HTR-8/SVneo (cell line): Measurements from ENCODE around the gene ABLIM1.

Experiments
- DNase-seq: peaks from one replicate; pipeline ENCODE4 v3.0.0; 2011; ENCODE audit warnings: low spot score, mixed read lengths; ENCODE audit not compliant: insufficient read length
- FAIRE-seq: peaks from 2 replicates; lab custom pipeline; 2011; peaks lifted over from hg19 to GRCh38; lab: Jason Lieb, UNC

ABLIM1 gene

GRCh38 chr10:114626841-114627240 is 31.2 kb downstream of the ABLIM1 start:
- DNase-seq: no peak
- FAIRE-seq: no peak

DNA sequence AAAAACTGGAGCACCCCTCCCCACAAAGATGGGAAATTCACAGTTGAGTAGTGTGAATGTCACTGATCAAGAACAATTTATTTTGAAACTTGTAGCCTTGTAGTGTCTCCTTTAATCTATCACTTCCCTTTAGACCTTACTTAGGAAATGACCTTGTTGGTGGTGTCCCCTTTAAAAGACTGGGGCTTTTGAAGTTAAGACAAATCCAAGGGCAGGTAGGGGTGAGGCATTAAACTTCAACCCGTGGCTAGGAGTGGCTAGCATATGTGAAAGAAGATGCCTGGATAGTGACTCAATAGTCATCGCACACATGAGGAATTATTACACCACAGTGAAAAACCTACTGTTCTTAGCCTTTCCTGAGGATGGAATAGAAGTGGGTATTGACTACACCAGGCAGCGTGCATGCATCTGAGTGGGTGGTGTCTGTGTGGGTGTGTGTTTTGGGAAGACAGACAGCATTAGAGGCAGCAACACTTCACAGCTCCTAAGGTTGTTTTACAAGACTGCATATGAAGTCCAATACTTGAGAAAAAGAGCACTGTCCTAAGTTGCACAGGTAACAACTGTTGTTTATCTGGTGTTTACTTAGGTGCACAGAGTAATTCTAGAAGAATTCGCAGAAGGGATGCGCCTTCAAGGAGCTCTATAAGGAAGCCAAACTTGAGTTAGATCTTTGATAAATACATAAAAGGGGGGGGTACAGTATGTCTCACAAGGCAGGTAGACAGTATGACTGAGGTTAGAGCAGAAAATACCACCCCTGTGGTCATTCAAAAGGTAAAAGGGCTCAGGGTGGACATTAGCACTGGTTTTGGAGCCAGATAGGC is 32.9 kb downstream of the ABLIM1 start:
- FAIRE-seq (no peak), DNase-seq (no peak)

- DNase-seq (no peak), FAIRE-seq (no peak)
Measured at GRCh38 chr10:114624422-114624821, 33.7 kb downstream of the ABLIM1 start.

DNA sequence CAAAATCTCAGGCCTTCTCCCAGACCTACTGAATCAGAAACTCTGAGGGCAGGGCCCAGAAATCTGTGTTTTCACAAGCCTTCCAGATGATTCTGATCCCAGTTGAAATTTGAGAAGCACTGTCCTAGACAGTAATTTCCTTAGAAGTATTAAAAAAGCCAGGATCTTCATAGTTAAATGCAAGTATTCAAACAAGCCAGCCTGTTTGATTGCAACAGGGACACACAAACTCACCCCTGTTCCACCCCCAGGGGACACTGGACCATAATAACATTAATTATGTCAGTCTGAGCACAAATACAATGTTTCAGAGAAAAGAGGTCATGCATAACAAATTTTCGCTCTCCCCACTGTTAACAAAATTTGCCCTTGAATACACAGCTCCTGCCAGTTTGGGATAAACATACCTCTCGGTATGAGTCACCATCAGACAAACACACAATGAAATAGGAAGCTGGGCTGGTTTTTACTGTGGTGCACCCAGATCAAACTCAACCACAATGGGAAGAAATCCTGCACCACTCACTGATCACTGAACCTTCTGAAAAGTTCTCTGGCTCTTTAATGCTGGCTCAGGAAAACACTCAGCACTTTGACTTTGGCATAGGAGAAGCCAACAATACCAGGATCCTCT is 34.3 kb downstream of the ABLIM1 start:
- DNase-seq: peak; percentile 51
- no peak for FAIRE-seq

DNA sequence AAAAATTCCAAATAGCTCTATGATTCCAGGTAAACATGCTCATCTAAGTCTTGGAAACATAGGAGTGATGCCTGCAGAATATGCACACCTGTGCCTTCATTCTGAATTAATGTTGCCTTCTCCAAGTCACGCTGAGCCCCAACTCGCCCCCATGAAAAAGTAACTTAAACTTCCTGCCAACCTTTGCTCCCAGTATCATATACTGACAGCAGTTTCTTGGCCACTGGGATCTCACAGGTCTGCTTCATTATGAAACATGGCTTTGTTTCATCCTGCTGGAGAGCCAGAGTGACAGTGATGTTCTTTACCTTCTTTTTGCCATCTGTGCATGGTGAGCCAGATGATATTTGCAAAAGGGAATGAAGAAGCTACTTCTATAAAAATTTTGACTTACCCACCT is 34.9 kb downstream of the ABLIM1 start:
- DNase-seq (no peak), FAIRE-seq (no peak)

DNA sequence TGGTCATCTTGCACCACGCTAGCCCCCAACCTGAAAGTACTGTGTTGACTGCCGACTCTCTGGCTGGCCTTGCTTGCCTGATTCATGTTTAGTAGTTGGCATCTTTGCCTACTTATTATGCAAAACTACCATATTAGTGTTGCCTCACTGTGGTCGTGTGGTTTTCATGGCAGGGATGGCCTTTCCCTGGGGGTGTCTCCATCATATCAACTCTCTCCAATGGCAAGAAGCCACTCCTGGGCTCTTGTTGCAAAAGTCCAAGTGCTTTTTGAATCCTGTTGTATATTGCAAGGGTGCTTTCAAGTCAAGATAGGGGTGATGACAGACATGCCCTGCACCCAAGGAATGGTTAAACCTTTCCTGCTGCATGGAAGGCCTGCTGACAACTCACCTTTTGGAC is 39.4 kb downstream of the ABLIM1 start:
- FAIRE-seq (no peak), DNase-seq (no peak)

DNA sequence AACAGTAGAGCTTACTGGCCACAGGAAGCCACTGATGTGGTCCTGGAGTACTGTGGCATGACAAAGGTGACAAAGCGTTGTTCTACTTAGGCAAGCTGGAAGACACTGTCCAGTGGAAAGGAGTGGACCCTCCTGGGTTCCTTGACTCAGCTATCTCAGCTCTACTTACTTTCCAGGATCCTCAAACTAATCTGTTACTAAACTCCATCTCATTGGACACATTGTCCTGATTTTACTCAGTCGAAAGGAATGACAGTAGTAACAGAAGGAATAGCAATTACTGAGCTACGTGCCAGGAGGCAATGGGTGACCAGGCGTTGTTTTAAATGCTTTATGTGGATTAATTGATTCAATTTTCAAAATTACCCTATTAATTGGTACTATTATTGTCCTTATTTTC is 41.6 kb downstream of the ABLIM1 start:
- FAIRE-seq: no peak
- DNase-seq: no peak

- no peak for DNase-seq
- no peak for FAIRE-seq
Measured at GRCh38 chr10:114616103-114616502, 42.0 kb downstream of the ABLIM1 start.

DNA sequence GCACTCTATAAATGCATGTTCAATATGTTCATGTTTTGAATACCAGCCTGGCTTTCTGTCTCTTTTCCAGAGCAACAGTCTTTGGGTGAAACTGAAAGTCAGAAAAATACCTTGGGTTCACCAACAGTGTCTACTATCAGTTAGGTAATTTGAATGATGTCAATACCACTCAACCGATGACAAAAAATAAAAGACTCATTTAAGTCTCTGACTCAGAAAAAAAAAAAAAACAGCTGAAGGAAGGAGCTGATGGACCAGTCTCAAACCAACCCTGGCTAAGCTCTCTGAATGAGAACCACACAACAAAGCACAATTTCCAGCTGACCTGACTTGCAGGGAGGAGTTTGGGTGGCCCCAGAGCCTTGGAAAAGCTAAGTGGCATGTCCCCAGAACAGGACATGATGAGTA is 42.5 kb downstream of the ABLIM1 start:
- DNase-seq (no peak), FAIRE-seq (no peak)

DNA sequence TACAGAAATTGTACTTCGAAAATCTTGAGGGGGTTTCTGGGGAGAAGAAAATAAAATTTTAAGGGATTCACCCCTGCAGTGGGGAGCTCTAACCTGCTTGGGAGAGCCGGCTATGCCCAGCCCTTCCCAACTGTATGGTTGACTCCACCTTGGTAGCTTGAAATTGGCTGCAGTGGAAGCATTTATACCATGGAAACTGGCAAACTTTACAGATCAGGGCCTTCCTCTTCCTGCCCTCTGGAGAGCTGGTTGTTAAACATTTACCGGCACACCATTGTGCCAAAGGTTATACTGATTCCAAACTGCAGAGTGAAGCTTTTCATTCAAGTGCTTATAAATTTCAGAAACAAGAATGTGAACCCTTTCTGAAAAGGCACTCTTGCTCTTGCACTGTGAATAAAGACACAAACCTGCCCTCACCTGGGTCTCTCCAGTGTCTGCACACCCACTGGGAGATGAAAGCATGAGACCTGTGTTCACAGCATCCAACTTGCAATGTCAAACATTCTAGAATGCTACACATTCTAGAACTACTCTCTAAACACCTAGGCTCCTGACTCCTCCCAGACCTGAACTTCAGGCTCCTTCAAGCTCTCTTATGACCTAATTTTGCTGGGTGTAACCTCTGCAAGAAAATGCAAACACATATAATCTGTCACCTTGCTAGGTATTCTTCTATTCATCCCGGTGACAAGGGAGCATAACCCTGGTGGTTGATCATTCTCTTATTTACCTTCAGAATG is 44.7 kb downstream of the ABLIM1 start:
- no peak for FAIRE-seq
- no peak for DNase-seq

DNA sequence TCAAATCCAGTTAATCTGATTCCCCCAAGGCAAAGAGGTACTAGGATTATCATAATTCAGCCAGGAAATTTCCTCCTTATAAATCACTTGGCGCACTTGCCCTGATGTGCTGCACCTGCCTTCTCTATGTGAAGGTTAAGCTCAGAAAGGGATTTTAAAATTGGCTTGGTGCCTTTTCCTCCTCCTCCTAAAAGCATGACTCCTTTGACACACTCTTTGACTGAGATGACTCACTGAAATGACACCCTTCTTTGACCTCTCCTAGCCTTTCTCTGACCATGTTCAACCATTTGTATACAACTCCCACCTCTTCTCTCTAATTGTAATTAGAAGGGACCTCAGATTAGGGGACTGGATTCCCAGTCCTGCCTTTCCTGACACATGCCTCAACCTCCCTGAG is 46.5 kb downstream of the ABLIM1 start:
- FAIRE-seq (no peak), DNase-seq (no peak)

DNA sequence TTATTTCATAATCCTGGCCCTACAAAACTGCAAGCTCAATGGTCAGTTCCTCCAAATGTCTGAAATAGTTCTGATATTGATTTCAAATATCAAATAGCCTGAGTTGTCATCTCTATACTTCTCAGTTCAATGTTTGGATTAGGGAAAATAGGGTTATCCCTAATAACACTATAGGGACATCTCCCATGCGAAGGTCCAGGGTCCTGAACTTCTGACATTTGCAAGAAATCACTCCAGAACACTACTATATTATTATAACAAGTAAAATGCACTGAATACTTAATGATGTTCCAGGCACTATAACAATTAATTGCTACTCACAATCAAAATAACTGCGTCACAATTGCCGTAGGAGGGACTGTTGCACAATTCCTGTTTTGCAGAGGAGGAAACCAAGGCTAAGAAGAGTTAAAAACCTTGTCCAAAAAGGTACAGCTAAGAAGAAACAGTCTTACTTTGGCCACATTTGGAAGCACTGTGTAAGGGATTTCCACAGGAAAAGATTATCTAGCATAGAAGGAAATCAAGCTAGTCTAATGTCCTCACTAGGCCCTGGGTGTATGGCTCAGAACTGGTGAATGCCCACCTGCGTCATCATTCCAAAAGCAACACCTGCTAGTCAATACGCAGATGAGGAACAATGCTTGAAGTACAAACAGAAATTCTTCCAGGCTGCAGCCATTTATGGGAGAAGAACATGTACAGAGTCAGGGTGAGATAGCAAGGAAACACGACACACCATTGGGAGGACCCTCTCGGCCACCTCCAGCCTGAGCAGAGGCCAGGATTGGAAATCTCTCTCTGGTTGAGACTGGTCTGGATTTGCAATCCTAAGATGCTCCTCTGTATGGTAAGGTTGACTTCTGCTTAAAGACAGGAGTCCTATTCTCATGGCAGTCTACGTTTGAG is 48.3 kb downstream of the ABLIM1 start:
- DNase-seq (no peak), FAIRE-seq (no peak)

DNA sequence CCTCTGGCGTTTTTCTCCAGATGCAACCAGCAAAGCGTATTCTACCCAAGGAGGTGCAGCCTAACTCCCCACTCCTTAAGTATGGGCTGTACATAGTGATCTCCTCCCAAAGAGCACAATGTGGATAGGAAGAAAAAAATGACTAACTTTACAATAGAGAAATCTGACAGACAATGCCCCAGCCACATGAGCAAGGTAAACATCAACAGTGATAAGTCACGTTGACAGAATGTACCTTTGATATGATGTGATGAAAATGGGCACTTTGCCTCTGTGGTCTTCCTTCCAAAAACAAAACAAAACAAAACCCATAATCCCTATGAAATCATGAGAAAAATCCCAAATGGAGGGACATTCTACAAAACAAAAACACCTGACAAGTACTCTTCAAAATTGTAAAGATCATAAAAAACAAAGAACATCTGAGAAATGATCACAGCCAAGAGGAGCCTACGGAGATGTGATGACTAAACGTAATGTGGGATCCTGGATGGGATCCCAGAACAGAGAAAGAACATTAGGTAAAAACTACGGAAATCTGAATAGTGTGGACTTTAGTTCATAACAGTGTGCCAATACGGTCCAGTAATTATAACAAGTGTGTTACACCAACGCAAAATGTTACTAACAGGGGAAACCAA is 50.6 kb downstream of the ABLIM1 start:
- no peak for DNase-seq
- no peak for FAIRE-seq

- DNase-seq (no peak), FAIRE-seq (no peak)
Measured at GRCh38 chr10:114605155-114605797, 52.8 kb downstream of the ABLIM1 start.

- no peak for FAIRE-seq
- no peak for DNase-seq
Measured at GRCh38 chr10:114604357-114605130, 53.5 kb downstream of the ABLIM1 start.

DNA sequence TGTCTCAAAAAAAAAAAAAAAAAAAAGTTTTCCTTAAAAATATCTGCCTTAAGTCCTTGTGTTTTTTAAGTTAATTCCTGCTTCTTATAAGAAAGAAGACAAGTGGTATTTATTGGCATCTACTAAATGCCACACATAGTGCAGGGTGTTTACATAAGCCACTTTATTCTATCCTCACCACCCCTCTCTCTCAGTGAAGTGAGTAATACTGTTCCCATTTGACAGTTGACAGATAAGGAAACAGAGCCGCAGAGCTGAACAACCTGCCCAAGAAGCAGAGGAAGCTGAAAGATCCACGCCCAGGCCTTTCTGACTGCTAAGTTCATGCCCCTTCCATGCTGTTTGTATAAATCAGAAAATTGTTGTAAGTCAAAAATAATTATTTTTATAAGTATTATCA is 54.1 kb downstream of the ABLIM1 start:
- DNase-seq (no peak), FAIRE-seq (no peak)

DNA sequence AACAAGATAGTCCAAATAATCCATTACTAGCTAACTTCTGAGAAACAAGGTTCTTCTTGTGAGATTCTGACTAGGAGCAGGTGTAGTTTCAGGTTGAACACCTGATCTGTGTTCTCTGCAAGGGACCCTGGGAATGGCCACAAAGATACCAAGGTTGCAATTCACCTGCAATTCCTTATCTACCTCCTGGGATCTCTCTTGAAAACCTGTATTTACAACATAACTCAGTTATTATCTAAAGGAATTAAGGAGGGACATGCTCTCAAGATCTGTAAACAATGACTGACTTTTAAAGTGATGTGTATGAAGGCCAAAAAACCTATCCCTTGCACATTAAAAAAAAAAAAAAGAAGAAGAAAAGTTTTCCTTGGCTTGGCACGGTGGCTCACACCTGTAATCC is 54.8 kb downstream of the ABLIM1 start:
- DNase-seq (no peak), FAIRE-seq (no peak)

DNA sequence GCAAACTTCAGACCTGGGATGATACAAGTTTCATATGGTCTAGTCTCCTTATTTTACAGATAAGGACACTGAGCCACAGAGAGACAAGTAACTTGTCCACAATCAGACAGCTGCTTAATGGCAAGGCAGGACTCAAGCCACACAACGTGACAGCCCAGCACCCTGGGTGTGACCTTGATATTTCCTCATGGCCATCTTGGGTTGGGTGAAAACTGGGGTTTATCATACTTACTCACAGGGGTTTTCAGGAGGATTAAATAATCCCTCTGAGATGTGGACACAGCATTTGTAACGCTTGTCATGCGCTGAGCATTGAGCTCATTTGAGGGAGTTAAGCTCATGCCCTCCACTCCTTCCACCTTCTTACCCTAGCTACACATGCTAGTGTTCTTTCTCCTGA is 58.0 kb downstream of the ABLIM1 start:
- no peak for FAIRE-seq

DNA sequence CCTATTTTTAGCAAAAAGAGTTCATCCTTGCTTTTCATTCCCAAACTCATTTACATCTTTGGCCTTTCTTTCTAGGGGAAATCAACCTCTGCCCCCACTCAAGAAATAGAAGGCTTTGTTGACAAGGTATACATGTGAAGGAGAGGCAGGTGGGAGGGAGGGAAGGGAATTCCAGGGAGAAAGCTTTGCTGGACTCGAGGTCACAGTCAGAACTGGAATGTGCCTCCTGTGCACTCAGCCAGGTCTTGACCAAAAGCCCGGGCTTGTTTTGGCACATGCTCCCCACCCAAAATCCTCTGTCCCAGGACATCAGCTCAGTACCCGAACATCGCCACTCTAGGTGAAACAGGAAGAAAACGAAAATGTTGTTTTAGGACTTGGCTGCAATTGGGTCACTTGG is 61.3 kb downstream of the ABLIM1 start:
- FAIRE-seq: no peak
- DNase-seq: no peak

More for the DNA sequence above, 58.0 kb downstream of the ABLIM1 start:
- DNase-seq: no peak
